Measurements from ENCODE around the gene KRTAP4-2. TPM values are rescaled to one million over a fixed set of nuclear protein-coding genes. Genes with fewer than 3 reads are reported as not detected.

KRTAP4-2 gene
- total and polyA plus RNA-seq, 2 experiments from 2014 or later: not detected

GRCh38 chr17:41215681-41216080, 37.7 kb upstream of the KRTAP4-2 start:
- no peaks in the 10 kb centered on the region for H3K4me1 ChIP-seq (ENCODE audit: insufficient read depth)
- H3K4me3 ChIP-seq: no peak overlapping the region
- H3K9me2 ChIP-seq (replicated peaks; ENCODE audit: insufficient read depth): no peaks in the 10 kb centered on the region
- no peak overlapping the region for H3K27ac ChIP-seq
- no peak overlapping the region for H3K4me2 ChIP-seq
- no peaks in the 10 kb centered on the region for H4K20me1 ChIP-seq (ENCODE audit: insufficient read depth, poor library complexity, severe bottlenecking)
- no peaks in the 10 kb centered on the region for H3K36me3 ChIP-seq (replicated peaks; ENCODE audit: insufficient read depth, low read depth)
- TF ChIP-seq EZH2phosphoT487 (IDR thresholded peaks at IDR 0.05; ENCODE audit: low read depth, severe bottlenecking, unreplicated experiment) (no peak), CTCF (IDR thresholded peaks at IDR 0.05; ENCODE audit: poor library complexity) (no peak), EZH2 (IDR thresholded peaks at IDR 0.05; ENCODE audit: borderline replicate concordance) (no peak)
- no peak for DNase-seq (ENCODE audit: low spot score)
- no peaks in the 10 kb centered on the region for H3K79me2 ChIP-seq
- 100% methylated on average over 1 of the region's 1 CpG for WGBS (ENCODE audit: low lambda C conversion rate, missing lambda C conversion rate)
- no peak overlapping the region for H2AFZ ChIP-seq
- peaks cover 3% of the 10 kb centered on the region for H3K27me3 ChIP-seq
- no peaks in the 10 kb centered on the region for H3K9me3 ChIP-seq (ENCODE audit: low read depth)

GRCh38 chr17:41212524-41213169, 34.6 kb upstream of the KRTAP4-2 start:
- TF ChIP-seq EZH2phosphoT487 (IDR thresholded peaks at IDR 0.05; ENCODE audit: low read depth, severe bottlenecking, unreplicated experiment) (no peak), CTCF (IDR thresholded peaks at IDR 0.05; ENCODE audit: poor library complexity) (no peak), EZH2 (IDR thresholded peaks at IDR 0.05; ENCODE audit: borderline replicate concordance) (no peak)
- H3K4me2 ChIP-seq: no peak overlapping the region
- WGBS (ENCODE audit: low lambda C conversion rate, missing lambda C conversion rate): 83% methylated on average over 7 of the region's 7 CpGs
- peaks cover 3% of the 10 kb centered on the region for H3K27me3 ChIP-seq
- no peaks in the 10 kb centered on the region for H3K9me2 ChIP-seq (replicated peaks; ENCODE audit: insufficient read depth)
- no peak overlapping the region for H3K4me3 ChIP-seq
- H4K20me1 ChIP-seq (ENCODE audit: insufficient read depth, poor library complexity, severe bottlenecking): no peaks in the 10 kb centered on the region
- no peak overlapping the region for H3K27ac ChIP-seq
- no peaks in the 10 kb centered on the region for H3K9me3 ChIP-seq (ENCODE audit: low read depth)
- H3K79me2 ChIP-seq: no peaks in the 10 kb centered on the region
- DNase-seq (ENCODE audit: low spot score): no peak
- no peaks in the 10 kb centered on the region for H3K4me1 ChIP-seq (ENCODE audit: insufficient read depth)
- H3K36me3 ChIP-seq (replicated peaks; ENCODE audit: insufficient read depth, low read depth): no peaks in the 10 kb centered on the region
- no peak overlapping the region for H2AFZ ChIP-seq

GRCh38 chr17:41211845-41212466, 33.9 kb upstream of the KRTAP4-2 start:
- H3K4me2 ChIP-seq: no peak overlapping the region
- no peak overlapping the region for H3K4me3 ChIP-seq

GRCh38 chr17:41199421-41200078, 21.5 kb upstream of the KRTAP4-2 start:
- no peaks in the 10 kb centered on the region for H3K79me2 ChIP-seq
- H3K27me3 ChIP-seq: no peaks in the 10 kb centered on the region
- H4K20me1 ChIP-seq (ENCODE audit: insufficient read depth, poor library complexity, severe bottlenecking): no peaks in the 10 kb centered on the region
- no peak overlapping the region for H3K27ac ChIP-seq
- DNase-seq (ENCODE audit: low spot score): no peak
- no peaks in the 10 kb centered on the region for H3K36me3 ChIP-seq (replicated peaks; ENCODE audit: insufficient read depth, low read depth)
- no peak overlapping the region for H2AFZ ChIP-seq
- no peak for TF ChIP-seq CTCF (IDR thresholded peaks at IDR 0.05; ENCODE audit: poor library complexity)
- no peak for TF ChIP-seq EZH2phosphoT487 (IDR thresholded peaks at IDR 0.05; ENCODE audit: low read depth, severe bottlenecking, unreplicated experiment)
- no peak for TF ChIP-seq EZH2 (IDR thresholded peaks at IDR 0.05; ENCODE audit: borderline replicate concordance)
- H3K4me2 ChIP-seq: no peak overlapping the region
- no peaks in the 10 kb centered on the region for H3K9me2 ChIP-seq (replicated peaks; ENCODE audit: insufficient read depth)
- no peak overlapping the region for H3K4me3 ChIP-seq
- H3K4me1 ChIP-seq (ENCODE audit: insufficient read depth): no peaks in the 10 kb centered on the region
- no peaks in the 10 kb centered on the region for H3K9me3 ChIP-seq (ENCODE audit: low read depth)
- 69% methylated on average over 5 of the region's 5 CpGs for WGBS (ENCODE audit: low lambda C conversion rate, missing lambda C conversion rate)

More at GRCh38 chr17:41211845-41212466, 33.9 kb upstream of the KRTAP4-2 start:
- Histone ChIP-seq H3K79me2 (no peaks in the 10 kb centered on the region), H3K27me3 (peaks cover 3% of the 10 kb centered on the region), H3K4me1 (ENCODE audit: insufficient read depth) (no peaks in the 10 kb centered on the region), H4K20me1 (ENCODE audit: insufficient read depth, poor library complexity, severe bottlenecking) (no peaks in the 10 kb centered on the region), H3K9me3 (ENCODE audit: low read depth) (no peaks in the 10 kb centered on the region), H3K9me2 (replicated peaks; ENCODE audit: insufficient read depth) (no peaks in the 10 kb centered on the region), H3K27ac (no peak overlapping the region), H3K36me3 (replicated peaks; ENCODE audit: insufficient read depth, low read depth) (no peaks in the 10 kb centered on the region), H2AFZ (no peak overlapping the region)
- WGBS (ENCODE audit: low lambda C conversion rate, missing lambda C conversion rate): 95% methylated on average over 1 of the region's 1 CpG
- no peak for TF ChIP-seq EZH2 (IDR thresholded peaks at IDR 0.05; ENCODE audit: borderline replicate concordance)
- DNase-seq (ENCODE audit: low spot score): no peak
